NCI-H2227 (cell line): Measurements from ENCODE around the gene STX8.
A peak's percentile ranks its signal among the peaks of the same experiment; 100 is the strongest.
"Not testable (repeated sequence)": the region's sequence is repeated elsewhere in the genome, so short reads cannot be mapped to it uniquely, and the experiment has no call there.

Source experiments
- DNase-seq: peaks from one replicate; lab custom pipeline; 2025; ENCODE audit not compliant: unreplicated experiment; lab: John Stamatoyannopoulos, UW

The STX8 gene

DNA sequence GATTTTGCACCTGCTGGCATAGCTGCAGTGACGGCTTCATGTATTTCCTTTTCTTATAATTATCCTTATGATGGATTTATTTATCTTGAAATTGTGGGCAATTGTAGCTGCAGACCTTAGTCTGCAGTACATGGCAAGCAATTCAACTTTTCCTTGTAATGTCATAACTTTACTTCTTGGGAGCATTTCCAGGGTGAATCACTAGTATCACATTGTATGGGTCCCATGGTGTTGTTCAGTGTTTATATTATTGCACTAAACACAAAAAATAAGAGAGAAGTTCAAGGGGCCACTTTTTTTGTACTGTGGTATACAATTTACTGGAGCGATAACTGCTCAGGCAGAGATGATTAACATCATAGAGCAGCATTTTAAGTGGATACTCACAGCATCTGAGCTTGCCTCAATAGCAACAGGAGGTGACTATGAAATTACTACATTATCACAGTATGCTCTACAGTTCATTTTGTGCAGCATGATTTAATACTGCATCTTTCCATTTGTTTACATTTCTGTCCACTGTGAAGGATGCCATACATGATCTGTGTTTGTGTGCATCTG, 169.5 kb downstream of the STX8 start:
- DNase-seq: peak; percentile 85

DNA sequence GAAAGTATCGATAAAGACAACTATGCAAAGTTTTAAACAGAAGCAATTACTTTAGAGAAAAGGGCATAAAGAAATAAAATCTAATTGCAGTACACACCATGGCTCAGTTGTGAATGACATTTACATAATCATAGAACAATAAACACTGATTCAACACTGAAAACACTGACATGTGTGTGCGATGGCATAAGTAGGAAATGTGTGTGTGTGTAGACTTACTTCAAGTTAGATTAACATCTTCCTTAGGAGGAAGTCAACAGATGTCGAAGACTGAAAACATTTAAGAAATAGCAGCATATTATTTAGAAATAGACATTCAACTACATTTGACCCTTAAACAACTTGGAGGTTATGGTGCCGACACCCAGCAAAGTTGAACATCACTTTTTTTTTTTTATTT, 172.4 kb downstream of the STX8 start:
- DNase-seq: no peak

DNA sequence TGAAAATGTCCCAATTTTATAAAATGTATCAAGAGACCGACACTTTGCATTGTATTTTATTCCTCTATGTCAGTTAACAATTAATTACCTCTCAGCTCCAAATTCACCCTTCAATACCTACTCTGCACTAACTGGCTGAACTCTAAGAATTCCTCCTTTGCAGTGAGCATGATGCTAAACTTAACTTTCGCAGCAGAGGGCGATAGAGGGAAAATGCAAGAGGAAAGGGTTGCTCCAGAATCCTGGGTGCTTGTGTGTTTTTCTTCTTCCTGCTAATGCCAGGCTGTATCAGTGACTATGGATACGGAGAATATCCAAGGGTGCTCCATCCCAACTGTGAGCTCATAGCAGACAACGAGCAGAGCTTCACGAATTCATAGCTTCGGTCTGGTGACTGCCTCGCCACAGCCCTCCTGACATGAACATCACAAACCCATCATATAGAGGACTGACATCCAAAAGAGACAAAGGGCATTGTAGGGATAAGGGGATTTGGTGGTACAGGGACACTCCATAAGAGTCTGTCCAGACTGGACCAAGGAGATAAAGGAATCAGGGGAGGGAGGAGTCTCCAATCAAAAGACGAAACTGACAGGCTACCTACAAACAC, 172.9 kb downstream of the STX8 start:
- DNase-seq: peak; percentile 8

GRCh38 chr17:9401434-9401833, 174.2 kb downstream of the STX8 start:
- DNase-seq: no peak

DNA sequence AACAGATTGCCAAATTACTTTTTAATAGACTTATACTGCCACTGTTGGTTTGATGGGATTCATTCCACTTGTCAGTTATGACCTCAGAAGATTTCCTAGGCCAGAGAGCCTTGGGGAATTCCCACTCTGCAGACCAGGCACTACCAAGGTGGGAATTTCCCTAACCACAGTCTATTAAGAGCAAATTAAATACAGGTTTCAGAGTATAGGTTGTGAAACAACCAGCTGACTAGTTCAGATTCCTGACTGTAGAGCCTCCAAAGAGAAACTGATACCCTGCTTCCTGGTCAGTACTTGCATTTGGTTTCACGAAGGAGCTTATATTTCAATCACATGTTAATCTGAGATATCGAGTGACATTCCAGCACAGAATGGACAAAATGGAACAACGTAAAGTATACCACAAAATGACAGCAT, 186.5 kb downstream of the STX8 start:
- DNase-seq: no peak

- DNase-seq: no peak
These were observed 189.2 kb downstream of the STX8 start for GRCh38 chr17:9386401-9386800.

DNA sequence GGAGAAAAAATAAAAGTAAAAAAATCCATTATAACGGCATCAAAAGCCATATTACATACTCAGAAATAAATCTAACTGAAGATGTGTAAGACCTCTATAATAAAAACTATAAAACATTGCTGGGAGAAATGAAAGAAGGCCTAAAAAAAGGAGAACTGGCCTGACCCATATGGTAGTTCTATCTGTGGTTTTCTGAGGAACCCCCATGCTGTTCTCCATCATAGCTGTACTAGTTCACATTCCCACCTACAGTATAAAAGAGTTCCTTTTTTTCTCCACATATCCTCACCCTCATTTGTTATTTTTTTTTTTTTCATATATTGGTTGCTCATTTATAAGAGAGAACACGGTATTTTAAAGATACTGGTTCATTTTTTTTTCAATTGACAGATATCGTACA, 191.8 kb downstream of the STX8 start:
- DNase-seq: no peak

- DNase-seq: no peak
These were observed 193.0 kb downstream of the STX8 start for GRCh38 chr17:9382626-9383025.

DNA sequence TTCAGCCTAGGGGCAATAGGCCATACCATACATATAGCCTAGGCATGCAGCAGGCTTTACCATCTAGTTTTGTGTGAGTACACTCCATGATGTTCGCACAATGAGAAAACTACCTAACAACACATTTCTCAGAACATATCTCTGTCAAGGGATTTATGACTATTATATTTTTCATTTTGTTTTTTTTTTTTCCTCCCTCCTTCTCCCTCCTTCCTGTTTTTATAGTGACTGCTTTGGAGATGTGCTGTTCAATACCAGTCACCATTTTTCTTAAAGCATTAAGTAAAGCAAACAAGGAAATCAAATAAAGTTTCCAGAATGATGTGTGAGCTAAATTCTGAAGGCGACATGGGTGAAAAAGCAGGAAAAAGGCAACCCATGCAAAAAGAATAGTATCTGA, 194.6 kb downstream of the STX8 start:
- no peak for DNase-seq

DNA sequence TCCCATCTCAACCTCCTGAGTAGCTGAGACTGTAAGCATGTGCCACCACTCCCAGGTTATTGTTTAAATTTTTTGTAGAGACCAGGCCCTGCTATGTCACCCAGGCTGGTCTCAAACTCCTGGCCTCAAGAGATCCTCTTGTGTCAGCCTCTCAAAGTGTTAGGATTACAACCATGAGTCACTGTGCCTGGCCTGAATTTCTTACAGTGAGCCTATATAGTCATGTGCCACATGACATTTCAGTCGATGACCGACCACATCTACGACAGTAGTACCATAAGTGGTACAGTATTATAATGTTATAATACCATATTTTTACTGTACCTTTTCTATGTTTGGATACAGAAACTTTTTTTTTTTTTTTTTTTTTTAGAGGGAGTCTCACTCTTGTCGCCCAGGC, 195.3 kb downstream of the STX8 start:
- DNase-seq: no peak

DNA sequence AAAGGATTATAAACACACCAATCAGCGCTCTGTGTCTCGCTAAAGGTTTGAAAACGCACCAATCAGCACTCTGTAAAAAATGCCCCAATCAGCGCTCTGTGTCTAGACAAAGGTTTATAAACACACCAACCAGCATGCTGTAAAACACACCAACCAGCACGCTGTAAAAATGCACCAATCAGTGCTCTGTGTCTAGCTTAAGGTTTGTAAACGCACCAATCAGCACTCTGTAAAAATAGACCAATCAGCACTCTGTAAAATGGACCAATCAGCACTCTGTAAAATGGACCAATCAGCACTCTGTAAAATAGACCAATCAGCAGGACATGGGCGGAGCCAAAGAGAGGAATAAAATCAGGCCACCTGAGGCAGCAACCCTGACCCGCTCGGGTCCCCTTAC, 199.4 kb downstream of the STX8 start:
- DNase-seq: not testable (repeated sequence)

GRCh38 chr17:9371019-9371418, 204.6 kb downstream of the STX8 start:
- DNase-seq: peak; percentile 70

DNA sequence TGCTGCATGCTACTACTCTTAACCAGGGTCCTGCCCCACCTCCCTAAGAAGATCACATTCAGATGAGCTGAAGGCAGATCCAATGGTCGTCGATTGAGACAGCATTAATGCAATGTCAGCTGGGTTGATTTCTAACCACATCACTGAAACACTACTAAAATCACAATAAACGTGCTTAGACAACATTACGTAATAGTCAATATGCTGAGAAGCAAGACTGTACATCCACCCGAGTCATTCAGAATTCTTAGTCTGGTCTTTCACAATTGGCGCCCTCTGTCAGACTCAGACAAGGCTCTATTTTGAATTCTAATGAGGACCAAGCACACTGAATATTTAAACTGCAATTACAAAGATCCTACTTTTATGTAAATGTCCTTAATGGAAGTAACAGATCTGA, 205.2 kb downstream of the STX8 start:
- DNase-seq: no peak

GRCh38 chr17:9368631-9369030, 207.0 kb downstream of the STX8 start:
- no peak for DNase-seq

DNA sequence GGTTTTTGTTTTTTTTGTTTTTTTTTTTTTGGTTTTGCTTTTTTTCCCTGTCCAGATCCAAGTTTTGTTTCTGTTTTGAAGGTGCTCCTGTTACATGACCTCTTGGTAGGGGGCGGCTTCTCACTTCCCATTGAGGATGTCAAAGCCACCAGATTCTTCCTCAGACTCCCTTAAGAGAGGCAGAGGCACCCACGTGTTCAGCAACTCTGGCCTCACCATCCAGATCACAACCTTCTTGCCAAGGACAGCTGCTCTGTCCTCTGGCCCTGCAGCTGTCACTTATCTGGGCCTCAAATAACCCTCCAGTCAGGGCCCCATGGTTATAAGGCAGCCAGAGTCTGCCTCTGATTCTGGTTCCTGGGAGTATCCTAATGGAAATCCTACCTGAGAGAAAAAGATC, 208.5 kb downstream of the STX8 start:
- DNase-seq: no peak

GRCh38 chr17:9364837-9365430, 210.7 kb downstream of the STX8 start:
- DNase-seq: no peak

DNA sequence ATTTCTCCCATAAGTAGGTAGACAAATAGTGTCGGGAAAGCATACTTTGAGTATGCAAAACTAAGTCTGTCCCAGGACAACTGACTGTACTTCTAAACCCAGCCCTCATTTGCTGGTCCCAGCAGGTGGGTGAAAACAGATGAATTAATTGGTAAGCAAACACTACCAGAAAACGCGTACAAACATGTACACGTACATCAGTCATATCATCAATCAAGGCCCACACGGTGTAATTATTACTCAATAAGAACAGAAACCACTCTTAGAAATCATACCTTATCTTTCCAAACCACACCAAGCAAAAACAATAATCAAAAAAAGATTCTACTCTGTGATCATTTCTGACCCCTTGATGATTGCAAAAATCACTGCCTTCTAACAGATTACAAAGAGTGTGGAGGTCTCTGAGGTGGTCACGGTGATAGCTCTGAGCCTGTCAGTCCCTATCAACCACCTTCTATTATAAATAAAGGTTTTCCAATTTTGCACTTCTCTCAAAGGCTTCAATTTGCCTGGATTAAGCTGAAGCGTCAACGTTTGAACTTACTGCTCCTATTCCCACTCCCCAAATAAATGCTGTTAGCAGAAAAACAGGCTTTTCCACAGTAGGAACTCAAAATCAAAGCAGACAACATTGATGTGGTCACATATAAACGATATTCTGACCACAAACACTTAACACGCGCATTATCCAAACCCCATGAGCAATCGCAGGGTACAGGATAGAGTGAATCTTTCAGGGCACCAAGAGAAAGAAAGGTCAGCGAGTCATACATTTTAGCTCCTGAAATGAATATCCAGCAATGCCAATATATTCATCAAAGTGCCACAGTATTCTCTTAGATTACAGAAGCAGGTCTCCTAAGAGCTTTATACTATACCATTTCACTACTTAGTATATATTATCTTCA, 211.9 kb downstream of the STX8 start:
- peak; percentile 81 for DNase-seq

DNA sequence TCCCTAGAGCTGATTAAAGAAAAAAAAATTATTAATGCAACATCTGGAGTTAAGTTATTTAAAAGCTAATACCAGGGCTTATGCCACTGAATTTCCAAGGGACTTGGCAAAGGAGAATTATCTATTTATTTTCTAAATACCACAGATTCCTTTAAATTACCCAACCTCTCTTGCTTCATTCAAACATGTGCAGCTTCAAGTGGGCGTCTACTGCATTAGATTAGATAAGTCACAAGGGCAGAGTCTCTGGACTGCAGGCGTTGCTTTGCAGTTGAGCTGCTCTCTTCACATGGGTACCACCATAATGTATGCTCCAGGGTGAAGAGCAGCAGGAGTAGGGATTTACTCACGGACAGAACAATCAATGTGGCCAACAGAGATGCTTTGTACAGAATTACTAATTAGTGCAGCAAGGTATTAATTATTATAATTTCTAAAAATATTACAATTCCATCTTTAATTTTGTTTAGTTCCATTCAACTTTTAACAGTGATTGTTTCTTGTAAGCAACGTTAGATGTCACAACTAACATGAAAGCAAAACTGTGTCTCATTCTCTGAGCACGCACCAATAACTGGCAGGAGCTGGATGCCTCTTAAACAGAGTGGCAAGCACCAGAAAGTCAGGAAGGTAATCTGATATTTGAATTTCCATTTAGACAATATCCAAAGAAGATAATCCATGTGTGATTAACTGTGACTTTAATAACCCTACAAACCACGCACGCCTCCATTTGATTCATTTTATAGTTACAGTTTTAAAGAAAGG, 214.2 kb downstream of the STX8 start:
- peak; percentile 20 for DNase-seq

DNA sequence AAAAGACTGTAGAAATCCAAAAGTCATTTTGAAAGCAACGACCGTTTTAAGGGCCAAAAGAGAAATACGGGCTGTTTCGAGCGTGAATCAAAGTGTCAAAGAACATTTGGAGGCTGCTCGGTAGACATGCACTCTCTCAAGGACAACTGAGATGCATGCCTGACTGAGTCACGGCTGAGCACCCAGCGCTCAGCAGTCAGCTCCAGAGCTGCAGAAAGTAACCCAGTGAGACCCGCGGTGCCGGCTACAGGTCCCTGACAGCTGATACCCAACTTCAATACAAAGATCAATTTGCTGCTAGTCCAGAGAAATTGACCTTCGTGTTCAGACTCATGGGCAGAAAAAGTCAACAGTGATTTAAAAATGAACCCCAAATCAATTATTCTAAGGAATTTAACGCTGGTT, 214.9 kb downstream of the STX8 start:
- DNase-seq: no peak

DNA sequence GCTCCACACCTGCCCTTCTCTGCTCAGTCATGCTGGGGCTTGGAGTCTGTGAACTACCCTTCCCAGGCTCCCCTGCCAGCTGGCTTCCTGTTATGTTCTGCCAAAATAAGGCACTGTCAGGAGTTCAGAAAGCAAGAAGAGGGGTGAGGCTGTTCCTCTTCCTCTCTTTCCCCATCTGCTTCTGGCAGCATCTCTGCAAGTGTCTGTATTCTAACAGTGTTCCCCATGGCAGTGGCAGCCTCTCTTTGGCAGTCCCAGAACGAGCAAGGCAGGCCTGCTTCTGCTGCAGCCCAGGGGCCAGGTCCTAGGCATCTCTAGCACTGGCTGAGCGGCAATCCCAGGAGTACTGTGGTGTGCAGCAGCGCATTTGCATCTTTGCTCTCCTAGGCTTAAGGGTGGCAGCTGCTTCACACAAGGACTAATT, 219.1 kb downstream of the STX8 start:
- no peak for DNase-seq

DNA sequence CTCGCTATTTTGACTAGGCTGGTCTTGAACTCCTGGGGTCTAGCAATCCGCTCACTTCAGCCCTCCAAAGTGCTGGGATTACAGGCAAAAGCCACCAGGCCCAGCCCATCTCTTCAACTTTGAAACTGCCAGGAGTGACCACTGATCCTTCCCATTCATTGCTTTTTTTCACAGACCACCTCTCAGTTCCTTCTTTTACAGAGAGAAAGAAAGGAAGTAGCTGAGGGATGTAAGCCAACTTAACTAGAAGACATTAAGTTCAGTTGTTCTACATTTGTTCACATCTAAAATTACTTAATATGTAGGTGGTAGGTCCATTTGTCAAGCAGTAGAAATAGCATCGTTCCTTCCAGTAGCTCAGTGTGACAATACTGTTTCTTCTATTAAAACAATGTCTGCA, 219.8 kb downstream of the STX8 start:
- no peak for DNase-seq
